ENCODE data around the gene CMSS1.

DNA sequence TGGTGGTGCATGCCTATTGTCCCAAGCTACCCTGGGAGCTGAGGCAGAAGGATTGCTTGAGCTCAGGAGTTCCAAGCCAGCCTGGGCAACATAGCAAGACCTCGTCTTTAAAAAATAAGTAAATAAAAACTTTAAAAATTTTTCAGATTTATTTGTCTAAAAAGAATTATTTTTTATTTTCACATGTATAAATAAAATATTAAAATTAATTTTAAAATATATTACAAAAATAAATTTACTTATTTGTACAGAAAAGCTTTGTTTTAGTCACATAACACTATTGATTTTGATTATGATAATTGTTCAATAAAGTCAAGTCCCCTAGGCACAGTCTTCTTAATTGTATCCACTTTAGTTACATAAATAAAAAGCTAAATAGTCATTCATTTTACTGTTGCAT, 211.4 kb downstream of the CMSS1 start:
- TF ChIP-seq, protein P1, sequence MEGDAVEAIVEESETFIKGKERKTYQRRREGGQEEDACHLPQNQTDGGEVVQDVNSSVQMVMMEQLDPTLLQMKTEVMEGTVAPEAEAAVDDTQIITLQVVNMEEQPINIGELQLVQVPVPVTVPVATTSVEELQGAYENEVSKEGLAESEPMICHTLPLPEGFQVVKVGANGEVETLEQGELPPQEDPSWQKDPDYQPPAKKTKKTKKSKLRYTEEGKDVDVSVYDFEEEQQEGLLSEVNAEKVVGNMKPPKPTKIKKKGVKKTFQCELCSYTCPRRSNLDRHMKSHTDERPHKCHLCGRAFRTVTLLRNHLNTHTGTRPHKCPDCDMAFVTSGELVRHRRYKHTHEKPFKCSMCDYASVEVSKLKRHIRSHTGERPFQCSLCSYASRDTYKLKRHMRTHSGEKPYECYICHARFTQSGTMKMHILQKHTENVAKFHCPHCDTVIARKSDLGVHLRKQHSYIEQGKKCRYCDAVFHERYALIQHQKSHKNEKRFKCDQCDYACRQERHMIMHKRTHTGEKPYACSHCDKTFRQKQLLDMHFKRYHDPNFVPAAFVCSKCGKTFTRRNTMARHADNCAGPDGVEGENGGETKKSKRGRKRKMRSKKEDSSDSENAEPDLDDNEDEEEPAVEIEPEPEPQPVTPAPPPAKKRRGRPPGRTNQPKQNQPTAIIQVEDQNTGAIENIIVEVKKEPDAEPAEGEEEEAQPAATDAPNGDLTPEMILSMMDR (IDR thresholded peaks at IDR 0.05 in 2 of 3, conservative IDR thresholded peaks at IDR 0.05 in 1 of 3; ENCODE audit: borderline replicate concordance in 1 of 3, insufficient read depth in 1 of 3, low read depth in 2 of 3, low read length in 2 of 3) = no peak
- no peak for TF ChIP-seq SRF (IDR thresholded peaks at IDR 0.05; ENCODE audit: low read depth)
- no peak for TF ChIP-seq RAD21 (IDR thresholded peaks at IDR 0.05; ENCODE audit: low read depth)
- TF ChIP-seq POLR2A (IDR thresholded peaks at IDR 0.05; ENCODE audit: borderline replicate concordance, extremely low read depth, insufficient read depth, insufficient read length) = no peak
- TF ChIP-seq, protein P2, sequence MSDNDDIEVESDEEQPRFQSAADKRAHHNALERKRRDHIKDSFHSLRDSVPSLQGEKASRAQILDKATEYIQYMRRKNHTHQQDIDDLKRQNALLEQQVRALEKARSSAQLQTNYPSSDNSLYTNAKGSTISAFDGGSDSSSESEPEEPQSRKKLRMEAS (IDR thresholded peaks at IDR 0.05) = no peak
- TF ChIP-seq SP1 (IDR thresholded peaks at IDR 0.05; ENCODE audit: low read depth) = no peak
- TF ChIP-seq POLR2AphosphoS5 (IDR thresholded peaks at IDR 0.05; ENCODE audit: low read depth, low read length) = no peak
- no peak for TF ChIP-seq JUND (IDR thresholded peaks at IDR 0.05)
- TF ChIP-seq CEBPB (IDR thresholded peaks at IDR 0.05; ENCODE audit: low read depth) = no peak
- TF ChIP-seq ZNF274 (IDR thresholded peaks at IDR 0.05; ENCODE audit: low read depth, low read length) = no peak
- TF ChIP-seq ZFX (IDR thresholded peaks at IDR 0.05) = no peak
